GM10266 (cell line): ENCODE data around the gene ALDH9A1.
"Not testable (repeated sequence)": the region's sequence is repeated elsewhere in the genome, so short reads cannot be mapped to it uniquely, and the experiment has no call there.

Experiments
- DNase-seq: peaks from one replicate; pipeline ENCODE4 v3.0.0; 2012; ENCODE audit errors: extremely low spot score
- TF ChIP-seq, protein P1 (sequence below): IDR thresholded peaks from 2 replicates; pipeline ENCODE4 v1.5.1; 2012; ENCODE audit warnings: mild to moderate bottlenecking, low read depth; ENCODE audit not compliant: control insufficient read depth, insufficient read depth; ENCODE audit errors: missing control alignments

Gene ALDH9A1

GRCh38 chr1:165697881-165698760 is at the start of gene ALDH9A1:
Gene ALDH9A1 (minus strand): TSS chr1:165698562. CDS start chr1:165698558, 4 bp downstream.
- peak; percentile 85 for DNase-seq
- TF ChIP-seq, protein P1, sequence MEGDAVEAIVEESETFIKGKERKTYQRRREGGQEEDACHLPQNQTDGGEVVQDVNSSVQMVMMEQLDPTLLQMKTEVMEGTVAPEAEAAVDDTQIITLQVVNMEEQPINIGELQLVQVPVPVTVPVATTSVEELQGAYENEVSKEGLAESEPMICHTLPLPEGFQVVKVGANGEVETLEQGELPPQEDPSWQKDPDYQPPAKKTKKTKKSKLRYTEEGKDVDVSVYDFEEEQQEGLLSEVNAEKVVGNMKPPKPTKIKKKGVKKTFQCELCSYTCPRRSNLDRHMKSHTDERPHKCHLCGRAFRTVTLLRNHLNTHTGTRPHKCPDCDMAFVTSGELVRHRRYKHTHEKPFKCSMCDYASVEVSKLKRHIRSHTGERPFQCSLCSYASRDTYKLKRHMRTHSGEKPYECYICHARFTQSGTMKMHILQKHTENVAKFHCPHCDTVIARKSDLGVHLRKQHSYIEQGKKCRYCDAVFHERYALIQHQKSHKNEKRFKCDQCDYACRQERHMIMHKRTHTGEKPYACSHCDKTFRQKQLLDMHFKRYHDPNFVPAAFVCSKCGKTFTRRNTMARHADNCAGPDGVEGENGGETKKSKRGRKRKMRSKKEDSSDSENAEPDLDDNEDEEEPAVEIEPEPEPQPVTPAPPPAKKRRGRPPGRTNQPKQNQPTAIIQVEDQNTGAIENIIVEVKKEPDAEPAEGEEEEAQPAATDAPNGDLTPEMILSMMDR: peak; percentile 54

DNA sequence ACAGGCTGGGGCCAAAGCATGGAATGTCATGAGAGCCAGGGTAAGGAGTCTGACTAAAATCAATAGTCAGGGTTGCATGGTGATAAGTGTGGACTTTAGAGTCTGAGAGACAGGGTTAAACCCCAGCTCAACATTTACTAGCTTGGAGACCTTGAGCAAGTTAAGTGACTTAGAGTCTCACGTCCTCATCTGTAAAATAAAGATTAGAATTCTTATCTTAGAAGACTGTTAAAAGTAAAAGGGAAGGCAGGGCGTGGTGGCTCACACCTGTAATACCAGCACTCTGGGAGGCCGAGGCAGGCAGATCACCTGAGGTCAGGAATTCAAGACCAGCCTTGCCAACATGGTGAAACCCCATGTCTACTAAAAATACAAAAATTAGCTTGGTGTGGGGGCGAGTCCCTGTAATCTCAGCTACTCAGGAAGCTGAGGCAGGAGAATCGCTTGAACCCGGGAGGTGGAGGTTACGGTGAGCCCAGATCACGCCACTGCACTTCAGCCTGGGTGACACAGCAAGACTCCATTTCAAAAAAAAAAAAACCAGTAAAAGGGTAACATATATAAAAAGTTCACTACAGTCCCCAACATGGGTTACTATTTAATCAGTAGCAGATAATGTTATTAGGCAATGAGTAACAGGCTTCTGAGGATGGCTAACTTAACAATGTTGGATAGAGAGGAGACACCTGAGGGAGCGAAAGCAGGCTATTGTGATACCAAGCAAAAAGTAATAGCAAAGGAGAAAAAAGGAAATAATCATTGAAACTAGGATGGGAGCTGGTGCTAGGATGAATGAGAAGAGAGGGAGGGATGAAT is 49.5 kb upstream of the ALDH9A1 start:
- TF ChIP-seq, protein P1: no peak
- no peak for DNase-seq

GRCh38 chr1:165744913-165745312 is 46.6 kb upstream of the ALDH9A1 start:
- not testable (repeated sequence) for DNase-seq

GRCh38 chr1:165742194-165742593 is 43.8 kb upstream of the ALDH9A1 start:
- TF ChIP-seq, protein P1: no peak
- DNase-seq: no peak

DNA sequence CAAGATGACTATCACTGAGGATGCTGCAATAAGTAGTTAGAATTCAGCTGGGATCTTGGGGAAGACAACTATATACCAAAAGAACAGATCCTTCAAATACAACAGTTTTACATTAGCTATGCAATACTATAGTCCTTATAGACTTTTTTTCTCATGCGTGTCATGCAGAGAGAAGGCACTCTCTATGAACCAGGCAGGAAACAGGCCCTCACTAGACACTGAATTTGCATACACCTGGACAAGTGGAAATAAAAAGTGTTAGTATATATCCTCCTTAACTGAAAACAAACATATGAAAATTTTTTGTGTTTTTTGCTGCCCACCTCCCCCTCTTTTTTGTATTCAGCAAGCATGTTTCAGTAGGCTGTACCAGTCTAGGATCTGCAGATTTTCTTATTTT is 40.4 kb upstream of the ALDH9A1 start:
- TF ChIP-seq, protein P1: no peak
- DNase-seq: peak; percentile 29

- DNase-seq: no peak
- TF ChIP-seq, protein P1: no peak
Observed at GRCh38 chr1:165737196-165737595, 38.8 kb upstream of the ALDH9A1 start.

- TF ChIP-seq, protein P1: no peak
- no peak for DNase-seq
Observed at GRCh38 chr1:165734906-165735305, 36.5 kb upstream of the ALDH9A1 start.
